Esophagus muscularis mucosa (tissue), 4 donors: Measurements from ENCODE around the gene PAEP.

ENCODE experiments used
- CTCF ChIP-seq, 3 experiments: fragments of 200-600 bp in 2 of 3; fragments of 450-650 bp in 1 of 3; sonication (generic) in 2 of 3; IDR thresholded peaks; one replicate each; pipeline ENCODE4 v1.5.1; 2017 to 2019; ENCODE audit warnings: antibody characterized with exemption in 3 of 3, mild to moderate bottlenecking in 2 of 3, moderate library complexity in 1 of 3
- EP300 ChIP-seq: sonication (generic); formaldehyde crosslinking; IDR thresholded peaks from one replicate; pipeline ENCODE4 v1.6.1; 2017; ENCODE audit warnings: antibody characterized with exemption
- POLR2A ChIP-seq: fragments of 450-650 bp; IDR thresholded peaks from one replicate; pipeline ENCODE4 v1.6.1; 2017; ENCODE audit warnings: antibody characterized with exemption, moderate library complexity, mild to moderate bottlenecking, low read depth
- POLR2AphosphoS5 ChIP-seq, 2 donors: sonication (generic); formaldehyde crosslinking; IDR thresholded peaks; one replicate each; pipeline ENCODE4 v1.6.1; 2017; ENCODE audit warnings: antibody characterized with exemption in 2 of 2

- TF ChIP-seq POLR2AphosphoS5 (IDR thresholded peaks at IDR 0.05) (no peak), CTCF (IDR thresholded peaks at IDR 0.05) (no peak), POLR2A (no peak), EP300 (no peak)
Observed at GRCh38 chr9:135581636-135582426, 20.3 kb downstream of the PAEP start.
